Measurements from ENCODE around the gene DNAJC5.

GRCh38 chr20:63885264-63886053 is 9.5 kb upstream of the DNAJC5 start:
- TF ChIP-seq CTCF (IDR thresholded peaks at IDR 0.05) (no peak), POLR2A (IDR thresholded peaks at IDR 0.05) (no peak)
